Epidermal melanocyte (primary cell): Measurements from ENCODE around the gene MAPK1IP1L.
A peak's percentile ranks its signal among the peaks of the same experiment; 100 is the strongest.
"Not testable (repeated sequence)": the region's sequence is repeated elsewhere in the genome, so short reads cannot be mapped to it uniquely, and the experiment has no call there.

Experiments
- DNase-seq: peaks from one replicate; pipeline ENCODE4 v3.0.0; 2011; ENCODE audit warnings: low spot score; ENCODE audit not compliant: insufficient read length

The MAPK1IP1L gene

GRCh38 chr14:55054098-55054497 is 2.7 kb downstream of the MAPK1IP1L start:
- no peak for DNase-seq

GRCh38 chr14:55057919-55058318 is 6.5 kb downstream of the MAPK1IP1L start:
- no peak for DNase-seq

- no peak for DNase-seq
Measured at GRCh38 chr14:55059333-55059732, 7.9 kb downstream of the MAPK1IP1L start.

- DNase-seq = no peak
Measured at GRCh38 chr14:55062517-55063351, 11.3 kb downstream of the MAPK1IP1L start.

DNA sequence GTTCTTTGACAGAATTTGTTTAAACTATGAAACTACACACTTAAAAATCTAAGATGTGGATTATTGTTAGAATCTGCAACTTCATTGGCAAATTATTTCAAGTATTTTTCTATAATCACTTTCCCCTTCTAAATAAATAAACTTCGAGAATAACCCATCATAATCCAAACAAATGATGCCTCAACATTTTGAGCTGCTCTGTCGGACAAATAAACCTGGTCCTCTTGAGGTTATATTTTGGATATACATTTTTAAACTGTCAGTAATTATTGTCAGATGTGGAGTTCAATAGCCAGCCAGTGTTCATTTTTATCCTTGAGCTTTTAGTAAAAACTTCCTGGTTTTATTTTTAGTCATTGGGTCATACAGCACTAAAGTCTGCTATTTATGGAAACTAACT is 13.4 kb downstream of the MAPK1IP1L start:
- DNase-seq = not testable (repeated sequence)

DNA sequence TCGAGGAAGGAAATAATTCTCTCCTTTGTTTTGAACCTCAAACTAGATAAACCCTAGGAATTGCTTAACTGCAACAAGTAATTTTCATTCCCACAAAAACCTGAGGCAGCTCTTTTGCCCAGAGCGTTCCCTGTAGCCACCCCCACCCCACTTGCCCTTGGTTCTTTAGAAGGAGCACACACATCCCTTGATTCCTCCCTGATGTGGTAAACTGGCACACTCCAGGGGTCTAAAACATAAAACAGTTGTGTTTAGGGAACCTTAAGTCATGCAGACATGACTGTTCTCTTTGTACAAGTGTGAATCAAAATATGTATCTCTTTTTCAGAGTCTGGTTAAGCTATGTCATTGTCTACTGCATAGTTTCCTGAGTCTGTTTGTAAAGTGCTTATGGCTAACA is 14.0 kb downstream of the MAPK1IP1L start:
- DNase-seq = no peak

- DNase-seq = no peak
Measured at GRCh38 chr14:55066223-55066622, 14.8 kb downstream of the MAPK1IP1L start.

DNA sequence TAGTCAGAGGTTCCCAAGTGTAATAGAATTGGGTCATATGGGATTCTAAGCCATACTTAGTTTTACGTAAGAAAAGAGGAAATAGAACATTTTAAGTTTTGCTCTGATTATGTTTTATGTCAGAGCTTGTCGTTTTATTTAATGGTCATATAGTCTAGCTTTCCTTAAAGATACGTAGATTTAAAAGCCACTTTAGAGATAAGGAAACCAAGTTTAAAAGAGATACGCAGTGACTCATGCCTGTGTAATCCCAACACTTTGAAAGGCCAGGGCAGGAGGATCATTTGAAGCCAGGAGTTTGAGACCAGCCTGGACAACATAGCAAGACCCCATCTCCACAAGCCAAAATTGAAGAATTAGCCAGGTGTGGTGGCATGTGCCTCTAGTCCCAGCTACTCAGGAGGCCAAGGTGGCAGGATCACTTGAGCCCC is 19.5 kb downstream of the MAPK1IP1L start:
- no peak for DNase-seq

DNA sequence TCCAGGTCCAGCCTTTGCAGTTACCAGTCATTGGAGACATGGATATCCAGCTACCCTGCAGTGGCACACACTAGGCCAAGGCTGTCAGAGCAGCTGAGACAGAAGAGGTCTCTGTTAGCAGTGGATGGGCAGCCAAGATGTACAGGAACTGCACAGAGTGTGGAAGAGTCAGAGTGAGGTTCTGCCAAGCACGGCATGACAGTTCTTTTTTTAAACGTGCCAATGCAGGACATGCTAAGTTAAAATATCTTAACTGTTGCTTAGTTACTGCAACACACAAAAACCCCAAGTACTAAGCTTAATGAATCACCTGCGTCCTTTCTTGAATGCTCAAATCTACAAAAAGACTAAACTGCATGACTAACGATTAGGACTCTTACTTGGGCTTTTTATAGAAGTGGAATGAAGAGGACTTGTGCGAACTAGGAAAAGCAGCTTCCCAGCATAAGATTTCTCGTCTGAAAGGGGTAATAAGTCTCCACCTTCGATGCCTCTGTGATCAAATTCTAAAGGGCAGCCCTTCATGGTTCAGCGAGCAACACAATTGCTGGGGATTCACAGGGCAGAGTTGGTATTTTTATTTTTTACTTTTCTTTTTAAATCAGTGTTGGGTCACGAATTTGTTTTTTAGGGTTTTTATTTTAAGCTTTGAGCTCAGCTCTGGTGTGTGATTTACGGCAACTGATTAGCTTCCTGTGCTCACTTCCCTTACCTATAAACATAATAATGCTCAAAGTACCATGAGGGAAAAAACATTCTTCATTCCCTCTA is 20.6 kb downstream of the MAPK1IP1L start:
- peak; percentile 29 for DNase-seq

- peak; percentile 22 for DNase-seq
Measured at GRCh38 chr14:55073856-55074255, 22.4 kb downstream of the MAPK1IP1L start.

- DNase-seq = no peak
Measured at GRCh38 chr14:55074662-55075061, 23.2 kb downstream of the MAPK1IP1L start.

GRCh38 chr14:55075628-55076175 is 24.3 kb downstream of the MAPK1IP1L start:
- DNase-seq = no peak

DNA sequence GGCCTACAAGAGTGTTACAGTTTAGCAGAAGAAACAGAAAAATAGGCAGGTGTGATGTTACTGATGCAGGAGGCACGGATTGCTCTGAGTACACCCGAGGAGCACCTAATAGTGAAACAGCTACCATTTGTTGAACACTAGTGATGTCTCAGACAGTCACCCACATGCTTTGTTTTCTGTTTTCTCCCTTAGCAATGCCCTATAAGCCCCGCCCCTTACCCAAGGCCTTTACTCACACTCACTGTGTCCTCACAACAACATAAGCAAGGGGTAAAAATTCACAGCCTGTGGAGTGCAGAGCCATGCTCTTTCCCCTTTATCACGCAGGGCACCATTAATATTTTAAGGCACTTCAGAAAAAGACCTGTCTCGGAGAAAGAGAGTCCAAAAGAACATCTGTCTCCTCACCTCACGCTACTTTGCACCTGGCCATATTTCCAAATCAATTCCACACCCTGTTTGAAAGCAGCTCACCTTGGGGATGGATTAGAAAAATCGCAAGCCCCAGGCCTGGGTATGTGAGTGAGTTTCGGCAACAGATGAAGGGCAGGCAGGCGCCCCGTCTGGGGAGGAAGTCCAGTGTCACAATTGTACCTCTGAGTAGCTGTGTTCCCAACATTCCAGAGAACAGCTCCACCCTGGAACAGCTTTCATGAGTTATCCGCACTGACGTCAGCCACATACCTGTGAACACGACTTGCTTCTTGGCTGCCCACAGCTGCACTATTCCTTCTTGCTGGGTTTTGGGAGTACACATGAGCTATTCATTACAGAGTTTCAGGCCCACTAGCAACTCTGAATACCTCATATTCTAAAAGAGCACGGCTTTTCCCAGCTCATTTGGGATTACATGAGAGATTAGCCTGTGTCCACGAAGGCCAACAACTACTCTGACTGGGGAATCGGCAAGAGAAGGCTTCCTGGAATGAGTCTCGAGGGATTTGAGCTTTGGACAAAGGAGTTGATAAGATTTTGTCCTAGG is 26.0 kb downstream of the MAPK1IP1L start:
- no peak for DNase-seq

DNA sequence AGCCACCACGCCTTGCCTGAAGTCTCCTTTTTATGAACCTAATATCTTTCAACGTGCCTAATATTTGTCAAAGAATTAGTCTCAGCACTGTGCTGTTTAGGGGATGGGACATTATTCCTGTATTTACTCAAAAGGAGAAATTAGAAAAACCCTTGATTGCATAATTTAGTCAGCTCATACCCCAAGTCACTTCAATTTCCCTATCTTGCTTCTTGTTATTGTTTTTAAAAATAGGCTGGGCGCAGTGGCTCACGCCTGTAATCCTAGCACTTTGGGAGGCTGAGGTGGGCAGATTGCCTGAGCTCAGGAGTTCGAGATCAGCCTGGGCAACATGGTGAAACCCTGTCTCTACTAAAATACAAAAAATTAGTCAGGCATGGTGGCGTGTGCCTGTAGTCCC is 28.5 kb downstream of the MAPK1IP1L start:
- DNase-seq = not testable (repeated sequence)

DNA sequence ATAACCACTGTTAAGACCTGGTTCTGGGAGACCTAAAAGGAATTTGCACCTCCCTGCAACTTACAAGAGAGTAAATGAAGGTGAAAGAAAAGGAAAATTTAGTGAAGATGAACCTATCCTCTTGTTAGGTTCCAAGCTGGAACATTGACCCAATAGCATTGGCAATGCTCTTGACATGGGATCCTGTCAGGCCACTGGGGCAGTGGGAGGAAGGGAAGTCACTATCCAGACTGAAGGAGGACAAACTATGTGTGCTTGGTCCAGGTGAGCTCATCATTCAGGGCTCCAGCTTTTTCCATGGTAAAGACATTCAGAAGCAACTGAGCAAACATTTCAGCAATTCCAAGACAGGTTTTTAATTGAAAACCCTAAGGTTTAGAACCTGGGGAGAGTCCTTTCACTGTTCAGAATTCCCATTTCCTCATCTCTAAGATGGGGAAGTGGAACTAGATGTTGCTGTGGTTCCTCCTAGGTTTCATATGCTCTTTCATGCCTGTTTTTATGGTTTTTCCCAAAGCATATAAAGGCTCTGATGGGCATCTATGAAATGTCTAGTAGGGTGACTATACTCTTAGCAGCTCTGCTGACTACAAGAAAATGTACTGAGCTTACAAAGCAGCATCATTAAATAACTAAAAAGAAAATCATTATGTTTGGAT is 33.1 kb downstream of the MAPK1IP1L start:
- DNase-seq = no peak

GRCh38 chr14:55085060-55085660 is 33.7 kb downstream of the MAPK1IP1L start:
- DNase-seq = no peak

- no peak for DNase-seq
Measured at GRCh38 chr14:55086938-55087337, 35.5 kb downstream of the MAPK1IP1L start.

- DNase-seq = no peak
Measured at GRCh38 chr14:55088356-55088755, 36.9 kb downstream of the MAPK1IP1L start.

DNA sequence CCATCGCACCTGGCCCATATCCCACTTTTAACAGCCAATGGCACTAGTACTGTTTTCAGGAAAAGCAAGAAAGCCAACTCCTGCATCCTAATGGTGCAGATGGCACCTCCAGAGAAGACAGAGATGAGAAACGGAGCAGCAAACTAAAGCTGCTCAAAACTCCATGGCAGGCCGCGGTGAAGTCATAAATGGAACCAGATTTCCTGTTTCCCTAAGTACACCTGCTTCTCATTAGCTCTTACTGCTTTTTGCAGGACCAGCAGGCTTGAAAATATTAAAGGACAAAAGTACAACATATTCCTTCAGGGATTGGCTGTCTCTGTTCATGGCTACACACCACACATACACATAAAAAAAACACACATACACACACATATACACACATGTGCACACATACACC is 40.9 kb downstream of the MAPK1IP1L start:
- DNase-seq = no peak
